Kidney glomerular epithelial cell (primary cell): ENCODE data around the gene DIS3L.
A peak's percentile ranks its signal among the peaks of the same experiment; 100 is the strongest.
"Not testable (repeated sequence)": the region's sequence is repeated elsewhere in the genome, so short reads cannot be mapped to it uniquely, and the experiment has no call there.

Experiments
- DNase-seq: peaks from one replicate; lab custom pipeline; 2025; lab: John Stamatoyannopoulos, UW

The DIS3L gene

GRCh38 chr15:66293419-66294156 lies at the start of gene DIS3L:
DIS3L (plus strand) TSS chr15:66293568; CDS start chr15:66293597, 29 bp downstream.
- DNase-seq = peak; percentile 46

- DNase-seq = not testable (repeated sequence)
Measured at GRCh38 chr15:66245832-66246231, 47.5 kb upstream of the DIS3L start.

GRCh38 chr15:66246937-66247336 lies 46.4 kb upstream of the DIS3L start:
- no peak for DNase-seq

GRCh38 chr15:66249605-66250174 lies 43.7 kb upstream of the DIS3L start:
- no peak for DNase-seq

GRCh38 chr15:66251065-66251789 lies 42.1 kb upstream of the DIS3L start:
- no peak for DNase-seq

GRCh38 chr15:66251790-66252684 lies 41.3 kb upstream of the DIS3L start:
- DNase-seq = no peak

- DNase-seq = peak; percentile 29
Measured at GRCh38 chr15:66252685-66253417, 40.5 kb upstream of the DIS3L start.

GRCh38 chr15:66253418-66254088 lies 39.8 kb upstream of the DIS3L start, which contains the start of gene MEGF11:
MEGF11 (minus strand) TSS chr15:66253750; CDS start chr15:66128403, 125,347 bp downstream.
- no peak for DNase-seq

GRCh38 chr15:66254089-66254950 lies 39.0 kb upstream of the DIS3L start:
- no peak for DNase-seq

- DNase-seq = no peak
Measured at GRCh38 chr15:66254951-66255676, 38.3 kb upstream of the DIS3L start.

- no peak for DNase-seq
Measured at GRCh38 chr15:66256692-66257091, 36.7 kb upstream of the DIS3L start.

GRCh38 chr15:66261056-66261455 lies 32.3 kb upstream of the DIS3L start:
- DNase-seq = no peak

- not testable (repeated sequence) for DNase-seq
Measured at GRCh38 chr15:66262837-66263236, 30.5 kb upstream of the DIS3L start.

- DNase-seq = no peak
Measured at GRCh38 chr15:66264859-66265513, 28.4 kb upstream of the DIS3L start.

- DNase-seq = peak; percentile 65
Measured at GRCh38 chr15:66269326-66270090, 23.9 kb upstream of the DIS3L start.

GRCh38 chr15:66270932-66271331 lies 22.4 kb upstream of the DIS3L start:
- no peak for DNase-seq

- no peak for DNase-seq
Measured at GRCh38 chr15:66275352-66275751, 18.0 kb upstream of the DIS3L start.

- no peak for DNase-seq
Measured at GRCh38 chr15:66276546-66276945, 16.8 kb upstream of the DIS3L start.
